HepG2 (cell line): ENCODE measurements around the gene WDR43. TPM values are rescaled to one million over a fixed set of nuclear protein-coding genes. Genes with fewer than 3 reads are reported as not detected.

Experiments used
- ARID2 ChIP-seq: sonication (generic); formaldehyde crosslinking; IDR thresholded peaks from 2 replicates; pipeline ENCODE4 v1.8.1; 2022; ENCODE audit warnings: mild to moderate bottlenecking, missing genetic modification reagents, borderline replicate concordance
- CREM ChIP-seq, 2 experiments: sonication (generic) in 1 of 2; formaldehyde crosslinking in 1 of 2; IDR thresholded peaks; 2 replicates each; pipeline versions ENCODE4 v1.4.0 to v1.6.1; 2016 to 2020; ENCODE audit warnings: antibody characterized with exemption in 1 of 2, mild to moderate bottlenecking in 1 of 2, missing genetic modification reagents in 1 of 2
- DNMT3B ChIP-seq: conservative IDR thresholded peaks from 2 replicates; pipeline ENCODE4 v1.6.1; 2016; ENCODE audit warnings: missing biosample characterization, control low read depth
- EEA1 ChIP-seq: sonication (generic); formaldehyde crosslinking; IDR thresholded peaks from 2 replicates; pipeline ENCODE4 v1.5.1; 2020; ENCODE audit warnings: mild to moderate bottlenecking, missing genetic modification reagents, borderline replicate concordance
- ELF4 ChIP-seq: sonication (generic); formaldehyde crosslinking; IDR thresholded peaks from 2 replicates; pipeline ENCODE4 v1.5.0; 2020; ENCODE audit warnings: missing genetic modification reagents, mild to moderate bottlenecking, moderate library complexity, borderline replicate concordance
- FLYWCH1 ChIP-seq: sonication (generic); formaldehyde crosslinking; IDR thresholded peaks from 2 replicates; pipeline ENCODE4 v1.8.1; 2023; ENCODE audit warnings: mild to moderate bottlenecking, missing genetic modification reagents
- FOXA3 ChIP-seq: IDR thresholded peaks from 2 replicates; pipeline ENCODE4 v1.6.1; 2016; ENCODE audit warnings: missing genetic modification reagents, missing compliant biosample characterization
- FOXM1 ChIP-seq: sonication (generic); formaldehyde crosslinking; IDR thresholded peaks from 2 replicates; pipeline ENCODE4 v1.5.0; 2020; ENCODE audit warnings: missing genetic modification reagents
- NFE2L1 ChIP-seq: sonication (generic); formaldehyde crosslinking; IDR thresholded peaks from 2 replicates; pipeline ENCODE4 v1.4.0; 2020; ENCODE audit warnings: missing genetic modification reagents, mild to moderate bottlenecking, borderline replicate concordance
- NRL ChIP-seq: sonication (generic); formaldehyde crosslinking; IDR thresholded peaks from 2 replicates; pipeline ENCODE4 v1.5.0; 2020; ENCODE audit warnings: missing genetic modification reagents, mild to moderate bottlenecking, moderate library complexity, borderline replicate concordance
- SIN3A ChIP-seq: IDR thresholded peaks from 2 replicates; pipeline ENCODE4 v1.6.1; 2011; ENCODE audit warnings: low read depth, mild to moderate bottlenecking, control low read depth, low read length, borderline replicate concordance
- TMF1 ChIP-seq: sonication (generic); formaldehyde crosslinking; IDR thresholded peaks from 2 replicates; pipeline ENCODE4 v1.8.1; 2022; ENCODE audit warnings: low read depth, missing genetic modification reagents
- ZFY ChIP-seq: sonication (generic); formaldehyde crosslinking; IDR thresholded peaks from 2 replicates; pipeline ENCODE4 v1.4.0; 2020; ENCODE audit warnings: missing genetic modification reagents
- ZNF17 ChIP-seq: sonication (generic); formaldehyde crosslinking; IDR thresholded peaks from 2 replicates; pipeline ENCODE4 v1.5.0; 2020; ENCODE audit warnings: mild to moderate bottlenecking, missing genetic modification reagents
- ZNF282 ChIP-seq: fragments of 450-650 bp; IDR thresholded peaks from 2 replicates; pipeline ENCODE4 v1.6.1; 2018; ENCODE audit not compliant: partially characterized antibody
- ZNF567 ChIP-seq: sonication (generic); formaldehyde crosslinking; IDR thresholded peaks from 2 replicates; pipeline ENCODE4 v1.8.1; 2023; ENCODE audit warnings: mild to moderate bottlenecking, missing genetic modification reagents, borderline replicate concordance
- ZNF7 ChIP-seq: IDR thresholded peaks from 2 replicates; pipeline ENCODE4 v1.6.1; 2016; ENCODE audit warnings: missing biosample characterization, missing genetic modification reagents
- ZNF780A ChIP-seq: sonication (generic); formaldehyde crosslinking; IDR thresholded peaks from 2 replicates; pipeline ENCODE4 v1.8.0; 2022; ENCODE audit warnings: mild to moderate bottlenecking, missing genetic modification reagents, moderate library complexity
- ZNF83 ChIP-seq: sonication (generic); formaldehyde crosslinking; IDR thresholded peaks from 2 replicates; pipeline ENCODE4 v1.4.0; 2020; ENCODE audit warnings: missing genetic modification reagents, mild to moderate bottlenecking, borderline replicate concordance
- polyA plus RNA-seq, 8 experiments: library from polyadenylated mRNA; depleted of rRNA in 3 of 8; stranded (reverse) in 7 of 8; unstranded in 1 of 8; fragments of >200 nt; fragmentation: Illumina TruSeq in 4 of 8; extraction: Trizol in 4 of 8; gene quantifications; 2 replicates each; pipeline versions ENCODE4 v1.2.1 to v1.2.3, GENCODE V29; 2011 to 2016; ENCODE audit warnings: low read depth in 4 of 8, missing spikeins in 1 of 8, mixed read lengths in 1 of 8; ENCODE audit not compliant: insufficient read depth in 1 of 8
- total RNA-seq, 5 experiments: library from RNA; depleted of rRNA; stranded (reverse); fragments of >200 nt; fragmentation: Illumina TruSeq; extraction: Trizol; gene quantifications; 2 replicates each; pipeline ENCODE4 v1.2.3, GENCODE V29; 2016; ENCODE audit warnings: low read depth in 1 of 5
- TF ChIP-seq, protein P1 (sequence below): sonication (generic); formaldehyde crosslinking; conservative IDR thresholded peaks from 2 replicates; pipeline ENCODE4 v1.8.0; 2022; ENCODE audit warnings: missing genetic modification reagents
- TF ChIP-seq, protein P2 (sequence below): sonication (generic); formaldehyde crosslinking; IDR thresholded peaks from 2 replicates; pipeline ENCODE4 v1.8.1; 2023; ENCODE audit warnings: mild to moderate bottlenecking, inconsistent platforms, moderate library complexity, missing genetic modification reagents, borderline replicate concordance
- TF ChIP-seq, protein P3 (sequence below): sonication (generic); formaldehyde crosslinking; IDR thresholded peaks from 2 replicates; pipeline ENCODE4 v1.4.0; 2020; ENCODE audit warnings: mild to moderate bottlenecking, missing genetic modification reagents, borderline replicate concordance

WDR43 gene
- total and polyA plus RNA-seq, 2 of the 13 experiments (the other 11 are each of a cell fraction or from before 2014, with no cell fraction given): 121 to 167 TPM

DNA sequence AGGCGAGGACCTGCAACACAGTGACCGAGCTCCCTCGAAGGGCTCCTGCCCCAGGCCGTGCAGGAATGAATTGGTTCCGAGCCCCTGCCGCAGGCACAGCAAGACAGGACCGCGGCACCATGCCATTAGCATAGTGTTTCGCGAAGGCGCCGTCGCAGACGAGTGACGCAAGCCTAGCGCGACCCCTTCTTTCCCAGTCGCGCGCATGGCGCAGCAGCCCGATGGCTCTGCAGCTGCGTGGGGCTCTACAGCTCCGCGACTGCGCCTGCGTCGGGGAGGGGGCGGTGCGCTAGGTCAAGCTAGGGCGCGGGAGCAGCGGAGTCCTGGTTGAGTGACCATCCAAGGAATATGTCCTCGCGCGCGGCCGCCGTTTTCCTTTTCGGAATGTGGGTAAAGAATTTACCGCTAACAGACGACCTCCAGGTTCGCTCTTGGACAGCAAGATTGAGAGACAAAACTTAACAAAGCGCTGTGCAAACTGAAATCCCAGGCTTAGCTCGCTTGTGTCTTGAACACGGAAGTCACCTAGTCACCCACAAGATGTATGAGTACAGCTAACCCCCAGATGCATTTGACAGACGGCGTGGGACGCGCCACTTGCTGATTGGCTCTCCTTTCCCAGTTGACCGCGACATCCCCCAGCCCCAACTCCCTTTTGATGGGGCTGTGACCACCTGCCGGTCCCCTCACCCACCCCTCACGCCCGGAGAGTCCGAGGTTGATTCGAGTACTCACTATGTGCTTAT lies 24.1 kb upstream of the WDR43 start, which contains the start of gene TRMT61B (continued):
- TF ChIP-seq, protein P1, sequence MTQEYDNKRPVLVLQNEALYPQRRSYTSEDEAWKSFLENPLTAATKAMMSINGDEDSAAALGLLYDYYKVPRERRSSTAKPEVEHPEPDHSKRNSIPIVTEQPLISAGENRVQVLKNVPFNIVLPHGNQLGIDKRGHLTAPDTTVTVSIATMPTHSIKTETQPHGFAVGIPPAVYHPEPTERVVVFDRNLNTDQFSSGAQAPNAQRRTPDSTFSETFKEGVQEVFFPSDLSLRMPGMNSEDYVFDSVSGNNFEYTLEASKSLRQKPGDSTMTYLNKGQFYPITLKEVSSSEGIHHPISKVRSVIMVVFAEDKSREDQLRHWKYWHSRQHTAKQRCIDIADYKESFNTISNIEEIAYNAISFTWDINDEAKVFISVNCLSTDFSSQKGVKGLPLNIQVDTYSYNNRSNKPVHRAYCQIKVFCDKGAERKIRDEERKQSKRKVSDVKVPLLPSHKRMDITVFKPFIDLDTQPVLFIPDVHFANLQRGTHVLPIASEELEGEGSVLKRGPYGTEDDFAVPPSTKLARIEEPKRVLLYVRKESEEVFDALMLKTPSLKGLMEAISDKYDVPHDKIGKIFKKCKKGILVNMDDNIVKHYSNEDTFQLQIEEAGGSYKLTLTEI (CRISPR knock-in tag): no peak; the same call in 1 of the 2 replicates
- peak; percentile 99 for TF ChIP-seq ZNF567 (CRISPR knock-in tag)
- no peak; the same call in 1 of the 2 replicates for TF ChIP-seq FLYWCH1 (CRISPR knock-in tag)
- peak; percentile 95 for TF ChIP-seq SIN3A
- no peak for TF ChIP-seq NFE2L1 (CRISPR knock-in tag)
- no peak for TF ChIP-seq ZNF282
- TF ChIP-seq FOXM1 (CRISPR knock-in tag): no peak
- peak; percentile 91; the same call in 1 of the 2 replicates for TF ChIP-seq ZNF780A (CRISPR knock-in tag)
- TF ChIP-seq, protein P2, sequence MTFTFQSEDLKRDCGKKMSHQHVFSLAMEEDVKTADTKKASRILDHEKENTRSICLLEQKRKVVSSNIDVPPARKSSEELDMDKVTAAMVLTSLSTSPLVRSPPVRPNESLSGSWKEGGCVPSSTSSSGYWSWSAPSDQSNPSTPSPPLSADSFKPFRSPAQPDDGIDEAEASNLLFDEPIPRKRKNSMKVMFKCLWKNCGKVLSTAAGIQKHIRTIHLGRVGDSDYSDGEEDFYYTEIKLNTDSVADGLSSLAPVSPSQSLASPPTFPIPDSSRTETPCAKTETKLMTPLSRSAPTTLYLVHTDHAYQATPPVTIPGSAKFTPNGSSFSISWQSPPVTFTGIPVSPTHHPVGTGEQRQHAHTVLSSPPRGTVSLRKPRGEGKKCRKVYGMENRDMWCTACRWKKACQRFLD (CRISPR knock-in tag): peak; percentile 84; the same call in 1 of the 2 replicates
- no peak; the same call in 1 of the 2 replicates for TF ChIP-seq DNMT3B
- peak; percentile 84 for TF ChIP-seq FOXA3 (CRISPR knock-in tag)
- TF ChIP-seq NRL (CRISPR knock-in tag): peak; percentile 58; the same call in 1 of the 2 replicates
- TF ChIP-seq ZFY (CRISPR knock-in tag): peak; percentile 94
- no peak; the same call in 1 of the 2 replicates for TF ChIP-seq ARID2 (CRISPR knock-in tag)
- no peak for TF ChIP-seq TMF1 (CRISPR knock-in tag)
- TF ChIP-seq ZNF83: no peak; the same call in 1 of the 2 replicates
- TF ChIP-seq ZNF7 (CRISPR knock-in tag): no peak; the same call in 1 of the 2 replicates
- no peak for TF ChIP-seq ELF4 (CRISPR knock-in tag)
- TF ChIP-seq, protein P3, sequence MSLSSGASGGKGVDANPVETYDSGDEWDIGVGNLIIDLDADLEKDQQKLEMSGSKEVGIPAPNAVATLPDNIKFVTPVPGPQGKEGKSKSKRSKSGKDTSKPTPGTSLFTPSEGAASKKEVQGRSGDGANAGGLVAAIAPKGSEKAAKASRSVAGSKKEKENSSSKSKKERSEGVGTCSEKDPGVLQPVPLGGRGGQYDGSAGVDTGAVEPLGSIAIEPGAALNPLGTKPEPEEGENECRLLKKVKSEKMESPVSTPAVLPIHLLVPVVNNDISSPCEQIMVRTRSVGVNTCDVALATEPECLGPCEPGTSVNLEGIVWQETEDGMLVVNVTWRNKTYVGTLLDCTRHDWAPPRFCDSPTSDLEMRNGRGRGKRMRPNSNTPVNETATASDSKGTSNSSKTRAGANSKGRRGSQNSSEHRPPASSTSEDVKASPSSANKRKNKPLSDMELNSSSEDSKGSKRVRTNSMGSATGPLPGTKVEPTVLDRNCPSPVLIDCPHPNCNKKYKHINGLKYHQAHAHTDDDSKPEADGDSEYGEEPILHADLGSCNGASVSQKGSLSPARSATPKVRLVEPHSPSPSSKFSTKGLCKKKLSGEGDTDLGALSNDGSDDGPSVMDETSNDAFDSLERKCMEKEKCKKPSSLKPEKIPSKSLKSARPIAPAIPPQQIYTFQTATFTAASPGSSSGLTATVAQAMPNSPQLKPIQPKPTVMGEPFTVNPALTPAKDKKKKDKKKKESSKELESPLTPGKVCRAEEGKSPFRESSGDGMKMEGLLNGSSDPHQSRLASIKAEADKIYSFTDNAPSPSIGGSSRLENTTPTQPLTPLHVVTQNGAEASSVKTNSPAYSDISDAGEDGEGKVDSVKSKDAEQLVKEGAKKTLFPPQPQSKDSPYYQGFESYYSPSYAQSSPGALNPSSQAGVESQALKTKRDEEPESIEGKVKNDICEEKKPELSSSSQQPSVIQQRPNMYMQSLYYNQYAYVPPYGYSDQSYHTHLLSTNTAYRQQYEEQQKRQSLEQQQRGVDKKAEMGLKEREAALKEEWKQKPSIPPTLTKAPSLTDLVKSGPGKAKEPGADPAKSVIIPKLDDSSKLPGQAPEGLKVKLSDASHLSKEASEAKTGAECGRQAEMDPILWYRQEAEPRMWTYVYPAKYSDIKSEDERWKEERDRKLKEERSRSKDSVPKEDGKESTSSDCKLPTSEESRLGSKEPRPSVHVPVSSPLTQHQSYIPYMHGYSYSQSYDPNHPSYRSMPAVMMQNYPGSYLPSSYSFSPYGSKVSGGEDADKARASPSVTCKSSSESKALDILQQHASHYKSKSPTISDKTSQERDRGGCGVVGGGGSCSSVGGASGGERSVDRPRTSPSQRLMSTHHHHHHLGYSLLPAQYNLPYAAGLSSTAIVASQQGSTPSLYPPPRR: peak; percentile 68
- TF ChIP-seq ZNF17 (CRISPR knock-in tag): no peak
- TF ChIP-seq CREM (IDR thresholded peaks at IDR 0.05): peak; percentile 100
- TF ChIP-seq CREM (CRISPR knock-in tag; IDR thresholded peaks at IDR 0.05): peak; percentile 100
- TF ChIP-seq EEA1 (CRISPR knock-in tag): peak; percentile 25; the same call in 1 of the 2 replicates
